Measurements from ENCODE around the gene IFI27L2. TPM values are rescaled to one million over a fixed set of nuclear protein-coding genes. Genes with fewer than 3 reads are reported as not detected.

IFI27L2 gene
- total RNA-seq, 3 donors from 2014 or later = 74.2 to 98.8 (median 92.1) TPM

- H3K4me3 ChIP-seq = no peak overlapping the region
- H3K9me3 ChIP-seq = no peaks in the 10 kb centered on the region
- H3K27me3 ChIP-seq = peaks cover 0 to 3% of the 10 kb centered on the region in 2 donors
- H3K36me3 ChIP-seq = no peaks in the 10 kb centered on the region
- TF ChIP-seq POLR2AphosphoS5 (IDR thresholded peaks at IDR 0.05) (no peak), POLR2A (IDR thresholded peaks at IDR 0.05) (no peak), CTCF (IDR thresholded peaks at IDR 0.05) (no peak)
- DNase-seq (ENCODE audit: low spot score in 2 of 2) = no peak
- H3K4me1 ChIP-seq = no peaks in the 10 kb centered on the region
- no peak overlapping the region for H3K27ac ChIP-seq
- intact Hi-C loops (cut with DNase I; ENCODE audit: low total_unique reads) = no loop called here
These were observed 24.4 kb upstream of the IFI27L2 start for GRCh38 chr14:94153750-94154342.

GRCh38 chr14:94152676-94153075 lies 23.3 kb upstream of the IFI27L2 start:
- no peak for TF ChIP-seq POLR2AphosphoS5 (IDR thresholded peaks at IDR 0.05)
- no peak for TF ChIP-seq CTCF (IDR thresholded peaks at IDR 0.05)
- TF ChIP-seq POLR2A (IDR thresholded peaks at IDR 0.05) = no peak
- no peak overlapping the region for H3K4me3 ChIP-seq
- intact Hi-C loops (cut with DNase I; ENCODE audit: low total_unique reads) = no loop called here
- no peaks in the 10 kb centered on the region for H3K36me3 ChIP-seq
- DNase-seq (ENCODE audit: low spot score in 2 of 2) = no peak
- H3K27me3 ChIP-seq = peaks cover 0 to 3% of the 10 kb centered on the region in 2 donors
- no peaks in the 10 kb centered on the region for H3K4me1 ChIP-seq
- no peak overlapping the region for H3K27ac ChIP-seq
- no peaks in the 10 kb centered on the region for H3K9me3 ChIP-seq

- Histone ChIP-seq H3K27me3 (no peaks in the 10 kb centered on the region), H3K9me3 (no peaks in the 10 kb centered on the region), H3K4me3 (no peak overlapping the region), H3K36me3 (no peaks in the 10 kb centered on the region), H3K27ac (no peak overlapping the region), H3K4me1 (no peaks in the 10 kb centered on the region)
- DNase-seq (ENCODE audit: low spot score in 2 of 2) = no peak
- no peak for TF ChIP-seq POLR2AphosphoS5 (IDR thresholded peaks at IDR 0.05)
- TF ChIP-seq CTCF (IDR thresholded peaks at IDR 0.05) = no peak
- no peak for TF ChIP-seq POLR2A (IDR thresholded peaks at IDR 0.05)
- intact Hi-C loops (cut with DNase I; ENCODE audit: low total_unique reads) = loop anchor here (5.0 kb wide), 1 partner anchor 61 kb away; no protein-coding TSS in a partner anchor
These were observed 16.6 kb upstream of the IFI27L2 start for GRCh38 chr14:94145902-94146527.

- Histone ChIP-seq H3K9me3 (no peaks in the 10 kb centered on the region), H3K27ac (no peak overlapping the region), H3K4me3 (no peak overlapping the region), H3K27me3 (no peaks in the 10 kb centered on the region), H3K4me1 (no peaks in the 10 kb centered on the region), H3K36me3 (no peaks in the 10 kb centered on the region)
- intact Hi-C loops (cut with DNase I; ENCODE audit: low total_unique reads) = loop anchor here (5.0 kb wide), 1 partner anchor 63 kb away; no protein-coding TSS in a partner anchor
- no peak for TF ChIP-seq POLR2AphosphoS5 (IDR thresholded peaks at IDR 0.05)
- TF ChIP-seq CTCF (IDR thresholded peaks at IDR 0.05) = no peak
- no peak for TF ChIP-seq POLR2A (IDR thresholded peaks at IDR 0.05)
- no peak for DNase-seq (ENCODE audit: low spot score in 2 of 2)
These were observed 15.4 kb upstream of the IFI27L2 start for GRCh38 chr14:94144765-94145164.

GRCh38 chr14:94143711-94144110 lies 14.3 kb upstream of the IFI27L2 start:
- no peaks in the 10 kb centered on the region for H3K9me3 ChIP-seq
- no peak for DNase-seq (ENCODE audit: low spot score in 2 of 2)
- no peak overlapping the region for H3K27ac ChIP-seq
- no peaks in the 10 kb centered on the region for H3K4me1 ChIP-seq
- intact Hi-C loops (cut with DNase I; ENCODE audit: low total_unique reads) = no loop called here
- no peak overlapping the region for H3K4me3 ChIP-seq
- H3K27me3 ChIP-seq = no peaks in the 10 kb centered on the region
- no peaks in the 10 kb centered on the region for H3K36me3 ChIP-seq
- TF ChIP-seq CTCF (IDR thresholded peaks at IDR 0.05) (no peak), POLR2AphosphoS5 (IDR thresholded peaks at IDR 0.05) (no peak), POLR2A (IDR thresholded peaks at IDR 0.05) (no peak)
